Glutamatergic neuron (in vitro differentiated cells): ENCODE data around the gene TCEA2. TPM values are rescaled to one million over a fixed set of nuclear protein-coding genes. Genes with fewer than 3 reads are reported as not detected.

Experiments used
- DNase-seq: peaks from one replicate; pipeline ENCODE4 v3.0.0; 2022
- H3K27ac Mint-ChIP-seq: one replicate; pipeline ENCODE4 v1.8.0; 2020; ENCODE audit warnings: mild to moderate bottlenecking, mixed read lengths, inconsistent platforms; ENCODE audit not compliant: unreplicated experiment
- H3K27me3 Mint-ChIP-seq: one replicate; pipeline ENCODE4 v1.8.0; 2020; ENCODE audit warnings: mild to moderate bottlenecking, moderate library complexity, mixed read lengths, inconsistent platforms; ENCODE audit not compliant: unreplicated experiment
- H3K36me3 Mint-ChIP-seq: one replicate; pipeline ENCODE4 v1.8.0; 2020; ENCODE audit warnings: mild to moderate bottlenecking, mixed read lengths, inconsistent platforms; ENCODE audit not compliant: unreplicated experiment
- H3K4me1 Mint-ChIP-seq: one replicate; pipeline ENCODE4 v1.8.0; 2020; ENCODE audit warnings: mild to moderate bottlenecking, low read depth, mixed read lengths, inconsistent platforms; ENCODE audit not compliant: unreplicated experiment
- H3K4me3 Mint-ChIP-seq: one replicate; pipeline ENCODE4 v1.8.0; 2020; ENCODE audit warnings: mild to moderate bottlenecking, mixed read lengths, inconsistent platforms; ENCODE audit not compliant: unreplicated experiment
- H3K9me3 Mint-ChIP-seq: one replicate; pipeline ENCODE4 v1.8.0; 2020; ENCODE audit warnings: mild to moderate bottlenecking, moderate library complexity, mixed read lengths, inconsistent platforms; ENCODE audit not compliant: unreplicated experiment
- total RNA-seq: library from RNA; stranded (reverse); fragmentation: NEBNext Ultra II Directional; extraction: Animal tissue kit (Norgen Biotek cat#: 25700); gene quantifications from one replicate; pipeline ENCODE4 v1.2.1, GENCODE V29; 2021; ENCODE audit not compliant: unreplicated experiment
- TF ChIP-seq, protein P1 (sequence below): fragments of 200-600 bp; sonication (generic); IDR thresholded peaks from one replicate; pipeline ENCODE4 v1.5.0; 2021; ENCODE audit not compliant: partially characterized antibody, unreplicated experiment

The TCEA2 gene
- total RNA-seq, 1 donor from 2014 or later = 102 TPM

DNA sequence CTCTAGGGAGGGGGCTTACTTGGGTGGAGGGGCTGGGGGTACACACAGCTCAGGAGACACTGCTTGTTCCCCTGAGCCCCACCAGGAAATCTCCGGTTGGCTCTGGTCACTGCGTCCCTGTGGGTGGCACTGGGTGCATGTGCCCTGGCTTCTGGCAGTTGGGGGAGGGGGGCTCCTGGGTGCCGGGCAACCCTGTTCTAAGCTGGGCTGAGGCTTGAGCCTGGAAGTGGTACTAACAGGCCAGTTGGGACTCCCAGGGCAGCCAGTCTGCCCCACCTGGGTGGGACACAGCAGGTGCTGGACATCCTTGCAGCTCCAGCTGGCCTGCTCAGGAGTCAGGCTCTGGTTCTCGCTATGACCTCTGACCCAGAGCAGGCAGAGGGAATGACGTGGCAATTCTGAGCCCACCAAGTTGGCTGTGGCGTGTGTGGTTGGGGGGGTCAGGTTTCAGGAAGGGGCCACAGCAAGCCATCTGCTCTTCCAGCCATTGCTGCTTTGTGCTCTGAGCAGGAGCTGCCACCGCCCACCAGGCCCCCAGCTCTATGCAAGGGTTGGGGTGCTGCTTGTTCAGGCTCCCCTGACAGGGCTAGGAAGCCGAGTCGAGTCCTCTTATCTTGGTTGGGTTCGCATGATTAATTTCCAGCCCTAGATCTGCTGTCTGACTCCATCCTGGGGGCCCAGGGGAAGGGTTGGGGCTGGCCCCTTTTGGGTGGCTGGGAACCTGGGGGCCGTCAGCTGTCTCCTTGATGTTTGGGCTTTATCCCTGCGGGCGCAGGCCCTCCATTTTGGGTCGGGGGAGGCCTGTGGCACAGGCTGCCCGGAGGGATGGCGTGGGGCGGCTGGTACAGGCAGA is 26.4 kb upstream of the TCEA2 start:
- no peak overlapping the region for H3K4me3 Mint-ChIP-seq
- H3K4me1 Mint-ChIP-seq = peaks cover 24% of the 10 kb centered on the region
- no peak overlapping the region for H3K27ac Mint-ChIP-seq
- H3K36me3 Mint-ChIP-seq = no peaks in the 10 kb centered on the region
- TF ChIP-seq, protein P1, sequence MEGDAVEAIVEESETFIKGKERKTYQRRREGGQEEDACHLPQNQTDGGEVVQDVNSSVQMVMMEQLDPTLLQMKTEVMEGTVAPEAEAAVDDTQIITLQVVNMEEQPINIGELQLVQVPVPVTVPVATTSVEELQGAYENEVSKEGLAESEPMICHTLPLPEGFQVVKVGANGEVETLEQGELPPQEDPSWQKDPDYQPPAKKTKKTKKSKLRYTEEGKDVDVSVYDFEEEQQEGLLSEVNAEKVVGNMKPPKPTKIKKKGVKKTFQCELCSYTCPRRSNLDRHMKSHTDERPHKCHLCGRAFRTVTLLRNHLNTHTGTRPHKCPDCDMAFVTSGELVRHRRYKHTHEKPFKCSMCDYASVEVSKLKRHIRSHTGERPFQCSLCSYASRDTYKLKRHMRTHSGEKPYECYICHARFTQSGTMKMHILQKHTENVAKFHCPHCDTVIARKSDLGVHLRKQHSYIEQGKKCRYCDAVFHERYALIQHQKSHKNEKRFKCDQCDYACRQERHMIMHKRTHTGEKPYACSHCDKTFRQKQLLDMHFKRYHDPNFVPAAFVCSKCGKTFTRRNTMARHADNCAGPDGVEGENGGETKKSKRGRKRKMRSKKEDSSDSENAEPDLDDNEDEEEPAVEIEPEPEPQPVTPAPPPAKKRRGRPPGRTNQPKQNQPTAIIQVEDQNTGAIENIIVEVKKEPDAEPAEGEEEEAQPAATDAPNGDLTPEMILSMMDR = no peak
- H3K27me3 Mint-ChIP-seq = peaks cover 10% of the 10 kb centered on the region
- peaks cover 15% of the 10 kb centered on the region for H3K9me3 Mint-ChIP-seq
- DNase-seq = no peak

DNA sequence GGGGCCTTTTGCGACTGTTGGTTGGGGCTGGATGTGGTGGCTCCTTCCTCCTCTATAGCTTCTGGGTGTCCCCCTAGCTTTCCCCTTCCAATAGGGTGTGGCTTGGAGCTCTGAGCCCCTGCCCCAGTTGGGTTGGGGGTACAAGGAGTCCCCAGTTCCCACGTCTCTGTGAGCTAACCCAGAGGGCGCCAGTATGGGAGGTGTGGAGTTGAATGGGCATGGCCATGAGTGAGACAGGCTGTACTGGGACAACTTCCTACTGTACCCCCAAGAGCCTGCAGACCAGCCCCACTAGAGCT is 25.9 kb upstream of the TCEA2 start:
- Mint-ChIP-seq H3K9me3 (peaks cover 15% of the 10 kb centered on the region), H3K36me3 (no peaks in the 10 kb centered on the region), H3K27ac (no peak overlapping the region), H3K4me3 (no peak overlapping the region), H3K4me1 (peaks cover 24% of the 10 kb centered on the region), H3K27me3 (peaks cover 10% of the 10 kb centered on the region)
- DNase-seq = no peak
- TF ChIP-seq, protein P1 = no peak

DNA sequence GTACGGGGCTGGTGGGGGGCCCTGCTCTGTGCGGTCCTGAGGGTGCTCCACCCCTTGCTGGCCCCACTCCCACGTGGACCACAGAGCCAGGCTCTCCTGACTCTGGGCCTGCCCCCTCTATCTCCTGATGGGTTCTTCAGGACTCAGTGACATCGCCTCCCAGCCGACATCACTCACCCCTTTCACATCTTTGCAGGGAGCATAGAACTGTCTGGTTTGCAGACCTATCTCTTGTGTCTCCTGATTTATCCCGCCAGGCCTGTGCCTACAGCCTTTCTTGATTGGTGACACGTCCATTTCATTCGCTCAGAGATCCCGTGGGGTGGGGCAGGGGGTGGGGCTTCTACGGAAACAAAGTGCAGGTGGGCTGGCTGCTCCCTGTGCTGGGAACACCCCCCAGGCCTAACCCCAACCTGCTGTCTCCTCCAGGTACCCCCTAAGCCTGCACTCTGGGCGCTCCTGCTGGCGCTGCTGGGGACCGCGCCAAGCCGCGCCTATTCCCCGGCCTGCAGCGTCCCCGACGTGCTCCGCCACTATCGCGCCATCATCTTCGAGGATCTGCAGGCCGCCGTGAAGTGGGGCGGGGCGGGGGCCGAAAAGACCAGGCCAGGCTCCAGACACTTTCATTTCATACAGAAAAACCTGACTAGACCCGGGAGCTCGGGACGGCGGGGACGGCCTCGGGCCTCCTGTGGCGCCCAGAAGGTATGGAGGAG is 25.3 kb upstream of the TCEA2 start:
- no peaks in the 10 kb centered on the region for H3K36me3 Mint-ChIP-seq
- peaks cover 10% of the 10 kb centered on the region for H3K27me3 Mint-ChIP-seq
- TF ChIP-seq, protein P1 = no peak
- peaks cover 15% of the 10 kb centered on the region for H3K9me3 Mint-ChIP-seq
- H3K27ac Mint-ChIP-seq = no peak overlapping the region
- DNase-seq = no peak
- peak overlapping the region; percentile 61 for H3K4me3 Mint-ChIP-seq
- peaks cover 24% of the 10 kb centered on the region for H3K4me1 Mint-ChIP-seq

DNA sequence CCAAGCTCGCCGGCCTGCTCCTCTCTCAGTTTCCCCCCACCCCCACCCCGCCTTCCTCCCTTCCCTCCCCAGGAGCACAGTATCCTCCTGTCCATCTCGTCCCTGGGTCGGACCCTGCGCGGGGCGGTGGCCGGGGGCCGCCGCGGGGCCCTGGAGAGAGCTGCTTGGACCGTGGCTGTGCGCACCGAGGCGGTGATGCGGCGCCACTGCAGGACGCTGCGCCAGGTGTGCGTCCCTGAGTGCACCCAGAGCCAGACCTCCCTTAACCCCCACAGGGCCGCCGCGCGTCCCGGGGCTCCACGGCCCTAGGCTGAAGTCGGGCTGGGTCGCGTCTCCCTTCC is 24.8 kb upstream of the TCEA2 start:
- Mint-ChIP-seq H3K4me1 (peaks cover 23% of the 10 kb centered on the region), H3K27me3 (peaks cover 10% of the 10 kb centered on the region), H3K36me3 (no peaks in the 10 kb centered on the region), H3K27ac (no peak overlapping the region), H3K4me3 (no peak overlapping the region), H3K9me3 (peaks cover 15% of the 10 kb centered on the region)
- no peak for DNase-seq
- TF ChIP-seq, protein P1 = no peak
